ENCODE results near the gene LARGE1.

GRCh38 chr22:33697640-33698039 is 222.6 kb downstream of the LARGE1 start:
- no peak for TF ChIP-seq POLR2A (IDR thresholded peaks at IDR 0.05)
- TF ChIP-seq CTCF (IDR thresholded peaks at IDR 0.05), result no peak
